Measurements from ENCODE around the gene DHX32.

DHX32 gene

GRCh38 chr10:125797424-125797823, 83.7 kb downstream of the DHX32 start:
- H3K4me3 ChIP-seq (ENCODE audit: control insufficient read depth, low read depth, low read length), result no peak overlapping the region
- DNase-seq (ENCODE audit: low read depth), result no peak
- TF ChIP-seq CTCF (conservative IDR thresholded peaks at IDR 0.05; ENCODE audit: control insufficient read depth, insufficient read depth, low read depth, low read length), result no peak

GRCh38 chr10:125795637-125796190, 85.4 kb downstream of the DHX32 start:
- DNase-seq (ENCODE audit: low read depth), result no peak
- no peak for TF ChIP-seq CTCF (conservative IDR thresholded peaks at IDR 0.05; ENCODE audit: control insufficient read depth, insufficient read depth, low read depth, low read length)
- no peak overlapping the region for H3K4me3 ChIP-seq (ENCODE audit: control insufficient read depth, low read depth, low read length)

- no peak for DNase-seq (ENCODE audit: low read depth)
- no peak for TF ChIP-seq CTCF (conservative IDR thresholded peaks at IDR 0.05; ENCODE audit: control insufficient read depth, insufficient read depth, low read depth, low read length)
- no peak overlapping the region for H3K4me3 ChIP-seq (ENCODE audit: control insufficient read depth, low read depth, low read length)
Observed at GRCh38 chr10:125795128-125795527, 86.0 kb downstream of the DHX32 start.

GRCh38 chr10:125792342-125793300, 88.5 kb downstream of the DHX32 start:
- no peak for TF ChIP-seq CTCF (conservative IDR thresholded peaks at IDR 0.05; ENCODE audit: control insufficient read depth, insufficient read depth, low read depth, low read length)
- no peak for DNase-seq (ENCODE audit: low read depth)
- no peak overlapping the region for H3K4me3 ChIP-seq (ENCODE audit: control insufficient read depth, low read depth, low read length)

GRCh38 chr10:125788156-125789034, 92.7 kb downstream of the DHX32 start:
- TF ChIP-seq CTCF (conservative IDR thresholded peaks at IDR 0.05; ENCODE audit: control insufficient read depth, insufficient read depth, low read depth, low read length), result no peak
- no peak overlapping the region for H3K4me3 ChIP-seq (ENCODE audit: control insufficient read depth, low read depth, low read length)
- DNase-seq (ENCODE audit: low read depth), result no peak
